HUES6 (cell line): ENCODE measurements around the gene EBP.
"Not testable (repeated sequence)": the region's sequence is repeated elsewhere in the genome, so short reads cannot be mapped to it uniquely, and the experiment has no call there.

Source experiments
- H3K27ac ChIP-seq: 2 replicates; pipeline ENCODE4 v1.7.0; 2013; ENCODE audit warnings: low read depth, mild to moderate bottlenecking, low read length, inconsistent platforms
- H3K27me3 ChIP-seq: 2 replicates; pipeline ENCODE4 v1.6.1; 2013; ENCODE audit warnings: low read length; ENCODE audit not compliant: control insufficient read depth, insufficient read depth
- H3K36me3 ChIP-seq: 2 replicates; pipeline ENCODE4 v1.6.1; 2013; ENCODE audit warnings: low read length; ENCODE audit not compliant: control insufficient read depth, insufficient read depth
- H3K4me1 ChIP-seq: 2 replicates; pipeline ENCODE4 v1.6.1; 2013; ENCODE audit warnings: low read length; ENCODE audit not compliant: control insufficient read depth, insufficient read depth
- H3K4me3 ChIP-seq: 2 replicates; pipeline ENCODE4 v1.5.1; 2013; ENCODE audit warnings: low read depth, low read length
- H3K9ac ChIP-seq: one replicate; pipeline ENCODE4 v1.6.1; 2013; ENCODE audit warnings: mild to moderate bottlenecking, low read length
- H3K9me3 ChIP-seq: 2 replicates; pipeline ENCODE4 v1.6.1; 2013; ENCODE audit warnings: low read depth, low read length; ENCODE audit not compliant: control insufficient read depth, insufficient read depth

The EBP gene

DNA sequence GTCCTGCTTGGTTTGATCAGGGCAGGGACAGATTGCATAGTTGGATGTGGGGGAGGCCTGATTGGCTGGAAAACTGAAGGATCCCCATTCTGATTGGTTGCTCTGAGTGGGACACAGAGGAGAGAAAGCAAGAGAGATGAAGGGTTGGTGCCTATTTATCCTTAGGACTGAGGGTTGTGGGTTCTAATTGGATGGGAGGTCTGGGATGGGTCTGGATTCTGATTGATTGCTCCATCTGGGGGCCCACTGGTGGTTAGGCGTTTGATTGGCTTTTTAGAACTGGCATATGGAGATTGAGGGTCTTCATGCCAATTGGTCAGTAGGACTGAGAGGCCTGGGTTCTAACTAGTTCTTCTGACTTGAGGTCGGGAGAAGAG is 644 bp upstream of the EBP start:
- Histone ChIP-seq H3K9ac (peak overlapping the region; percentile 84), H3K9me3 (peaks cover 7% of the 10 kb centered on the region; the same call in 1 of the 2 replicates), H3K27ac (peak overlapping the region; percentile 20; the same call in 1 of the 2 replicates)

DNA sequence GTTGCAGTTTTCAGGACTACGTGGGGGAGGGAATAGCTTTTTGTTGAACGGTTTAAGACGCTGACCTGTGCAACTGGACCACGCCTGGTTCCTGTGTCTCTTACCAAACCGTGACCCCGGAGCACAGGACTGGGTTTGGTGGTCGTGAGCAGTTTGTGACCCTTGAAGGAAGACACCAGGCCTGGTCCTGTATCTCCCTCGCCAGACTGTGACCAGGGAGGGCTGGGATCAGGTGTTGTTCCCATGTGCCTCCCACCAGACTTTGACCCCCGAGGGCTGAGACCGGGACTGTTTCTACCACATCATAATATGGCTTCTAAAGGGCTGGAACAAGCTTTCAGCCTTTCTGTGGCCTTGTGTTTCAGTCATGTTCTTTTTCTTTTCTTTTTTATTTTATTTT is 683 bp downstream of the EBP start:
- H3K9ac ChIP-seq, result peak overlapping the region; percentile 79
- H3K9me3 ChIP-seq, result peaks cover 6% of the 10 kb centered on the region; the same call in 1 of the 2 replicates
- peaks cover 33% of the 10 kb centered on the region for H3K36me3 ChIP-seq
- no peaks in the 10 kb centered on the region for H3K27me3 ChIP-seq
- H3K27ac ChIP-seq, result no peak overlapping the region
- H3K4me1 ChIP-seq, result no peaks in the 10 kb centered on the region
- peak overlapping the region; percentile 78 for H3K4me3 ChIP-seq

More for the DNA sequence above, 644 bp upstream of the EBP start:
- H3K36me3 ChIP-seq, result peaks cover 21% of the 10 kb centered on the region
- H3K4me3 ChIP-seq, result peak overlapping the region; percentile 78
- H3K4me1 ChIP-seq, result no peaks in the 10 kb centered on the region
- H3K27me3 ChIP-seq, result no peaks in the 10 kb centered on the region

DNA sequence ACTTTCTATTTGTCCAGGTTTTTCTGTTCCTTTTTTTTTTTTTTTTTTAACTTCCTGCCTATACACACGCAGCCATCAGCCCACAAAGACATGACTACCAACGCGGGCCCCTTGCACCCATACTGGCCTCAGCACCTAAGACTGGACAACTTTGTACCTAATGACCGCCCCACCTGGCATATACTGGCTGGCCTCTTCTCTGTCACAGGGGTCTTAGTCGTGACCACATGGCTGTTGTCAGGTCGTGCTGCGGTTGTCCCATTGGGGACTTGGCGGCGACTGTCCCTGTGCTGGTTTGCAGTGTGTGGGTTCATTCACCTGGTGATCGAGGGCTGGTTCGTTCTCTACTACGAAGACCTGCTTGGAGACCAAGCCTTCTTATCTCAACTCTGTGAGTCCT is 2.1 kb downstream of the EBP start:
- Histone ChIP-seq H3K9ac (no peak overlapping the region), H3K9me3 (peaks cover 10% of the 10 kb centered on the region; the same call in 1 of the 2 replicates), H3K36me3 (peaks cover 47% of the 10 kb centered on the region), H3K27me3 (no peaks in the 10 kb centered on the region), H3K27ac (no peak overlapping the region), H3K4me3 (no peak overlapping the region), H3K4me1 (no peaks in the 10 kb centered on the region)

DNA sequence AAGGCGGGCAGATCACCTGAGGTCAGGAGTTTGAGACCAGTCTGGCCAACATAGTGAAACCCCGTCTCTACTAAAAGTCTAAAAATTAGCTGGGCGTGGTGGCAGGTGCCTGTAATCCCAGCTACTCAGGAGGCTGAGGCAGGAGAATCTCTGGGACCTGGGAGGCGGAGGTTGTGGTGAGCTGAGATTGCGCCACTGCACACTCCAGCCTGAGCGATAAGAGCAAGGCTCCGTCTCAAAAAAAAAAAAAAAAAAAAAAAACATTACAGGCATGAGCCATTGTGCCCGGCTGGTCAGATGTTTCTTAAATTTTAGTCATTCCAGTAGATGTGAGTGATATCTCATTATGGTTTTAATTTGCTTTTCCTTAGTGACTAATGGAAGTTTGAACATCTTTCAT is 4.2 kb downstream of the EBP start:
- not testable (repeated sequence) for H3K27ac ChIP-seq, H3K9me3 ChIP-seq, H3K9ac ChIP-seq, H3K4me3 ChIP-seq, H3K27me3 ChIP-seq, H3K4me1 ChIP-seq
- peaks cover 49% of the 10 kb centered on the region for H3K36me3 ChIP-seq

DNA sequence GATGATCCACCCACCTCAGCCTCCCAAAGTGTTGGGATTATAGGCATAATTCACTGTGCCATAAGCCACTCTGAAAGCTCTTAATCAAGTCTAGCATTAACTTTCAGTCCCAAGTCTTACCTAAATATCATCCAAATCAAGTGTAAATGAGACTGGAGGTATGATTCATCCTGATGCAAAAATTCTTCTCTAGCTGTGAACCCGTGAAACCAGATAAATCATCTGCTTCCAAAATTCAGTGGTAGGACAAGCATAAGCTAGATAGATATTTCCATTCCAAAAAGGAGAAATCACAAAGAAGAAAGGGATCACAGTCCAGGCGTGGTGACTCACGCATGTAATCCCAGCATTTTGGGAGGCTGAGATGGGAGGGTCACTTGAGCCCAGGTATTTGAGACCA is 9.1 kb downstream of the EBP start:
- no peak overlapping the region for H3K4me3 ChIP-seq
- no peak overlapping the region for H3K9ac ChIP-seq
- H3K27ac ChIP-seq, result no peak overlapping the region
- H3K27me3 ChIP-seq, result no peaks in the 10 kb centered on the region
- peaks cover 18% of the 10 kb centered on the region; the same call in 1 of the 2 replicates for H3K9me3 ChIP-seq
- no peaks in the 10 kb centered on the region for H3K4me1 ChIP-seq
- H3K36me3 ChIP-seq, result peaks cover 32% of the 10 kb centered on the region

DNA sequence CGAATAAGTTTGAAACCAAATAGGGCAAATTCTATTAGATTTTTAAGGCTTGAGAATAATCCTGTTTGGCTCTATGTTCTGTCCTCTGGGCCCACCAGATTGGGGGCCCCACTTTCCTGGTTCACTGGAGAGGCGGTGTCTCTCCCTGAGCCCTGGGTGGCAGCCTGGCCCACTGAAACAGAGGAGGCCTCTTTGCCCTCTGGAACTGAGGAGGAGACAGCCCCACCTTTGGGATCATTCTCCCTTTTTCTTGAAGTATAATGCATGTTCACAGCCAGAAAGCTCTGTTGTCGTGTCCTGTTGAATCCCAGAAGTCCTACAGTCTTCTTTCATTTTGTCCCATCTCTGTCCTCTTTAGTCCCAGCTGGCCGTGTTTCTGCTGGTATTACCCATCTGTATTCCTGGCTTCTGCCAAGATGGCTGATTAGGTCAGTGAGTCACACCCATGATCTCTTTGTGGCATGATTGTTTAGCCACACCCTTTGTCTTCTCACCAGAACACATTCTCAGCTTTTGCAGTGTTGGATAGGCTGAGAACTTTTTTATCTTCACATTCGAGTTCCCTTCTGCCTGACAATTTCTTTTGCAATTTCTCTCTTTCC is 9.9 kb downstream of the EBP start:
- no peak overlapping the region for H3K27ac ChIP-seq
- H3K4me1 ChIP-seq, result no peaks in the 10 kb centered on the region
- no peak overlapping the region for H3K4me3 ChIP-seq
- H3K9me3 ChIP-seq, result peaks cover 18% of the 10 kb centered on the region; the same call in 1 of the 2 replicates
- no peak overlapping the region for H3K9ac ChIP-seq
- peaks cover 25% of the 10 kb centered on the region for H3K36me3 ChIP-seq
- no peaks in the 10 kb centered on the region for H3K27me3 ChIP-seq

DNA sequence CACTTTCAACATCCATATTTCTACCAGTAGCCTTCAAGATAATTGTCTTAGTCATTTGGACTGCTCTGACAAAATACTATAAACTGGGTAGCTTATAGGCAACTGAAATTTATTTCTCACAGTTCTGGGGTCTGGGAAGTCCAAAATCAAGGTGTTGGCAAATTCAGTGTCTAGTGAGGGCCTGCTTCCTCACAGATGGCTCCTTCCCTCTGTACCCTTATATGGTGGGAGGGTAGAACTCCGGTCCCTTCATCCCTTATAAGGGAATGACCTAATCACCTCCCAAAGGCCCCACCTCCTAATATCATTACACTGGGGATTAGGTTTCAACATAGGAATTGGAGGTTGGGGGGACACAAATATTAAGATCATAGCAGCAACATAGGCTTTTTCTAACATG is 10.6 kb downstream of the EBP start:
- Histone ChIP-seq H3K4me1 (no peaks in the 10 kb centered on the region), H3K36me3 (peaks cover 18% of the 10 kb centered on the region), H3K4me3 (no peak overlapping the region), H3K9me3 (peaks cover 14% of the 10 kb centered on the region; the same call in 1 of the 2 replicates), H3K9ac (no peak overlapping the region), H3K27me3 (no peaks in the 10 kb centered on the region), H3K27ac (no peak overlapping the region)

DNA sequence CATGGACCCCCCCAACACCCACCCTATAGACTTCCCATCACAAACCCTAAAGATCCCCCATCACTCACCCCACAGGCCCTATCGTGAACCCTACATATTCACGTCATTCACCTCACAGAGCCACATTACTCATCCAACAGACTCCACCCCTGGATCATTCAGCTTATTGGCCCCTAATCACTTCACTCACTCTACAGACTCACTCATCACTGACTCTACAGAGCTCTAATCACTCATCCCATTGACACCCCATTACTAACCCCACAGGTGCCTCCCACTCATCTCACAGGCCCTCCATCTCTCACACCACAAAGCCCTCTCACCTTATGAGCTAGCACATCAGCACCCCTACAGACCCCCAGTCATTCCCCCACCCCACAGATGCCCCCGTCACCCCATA is 11.6 kb downstream of the EBP start:
- H3K9me3 ChIP-seq, result peaks cover 10% of the 10 kb centered on the region; the same call in 1 of the 2 replicates
- H3K27ac ChIP-seq, result no peak overlapping the region
- H3K4me3 ChIP-seq, result no peak overlapping the region
- no peak overlapping the region for H3K9ac ChIP-seq
- H3K27me3 ChIP-seq, result no peaks in the 10 kb centered on the region
- H3K36me3 ChIP-seq, result peaks cover 7% of the 10 kb centered on the region
- no peaks in the 10 kb centered on the region for H3K4me1 ChIP-seq

DNA sequence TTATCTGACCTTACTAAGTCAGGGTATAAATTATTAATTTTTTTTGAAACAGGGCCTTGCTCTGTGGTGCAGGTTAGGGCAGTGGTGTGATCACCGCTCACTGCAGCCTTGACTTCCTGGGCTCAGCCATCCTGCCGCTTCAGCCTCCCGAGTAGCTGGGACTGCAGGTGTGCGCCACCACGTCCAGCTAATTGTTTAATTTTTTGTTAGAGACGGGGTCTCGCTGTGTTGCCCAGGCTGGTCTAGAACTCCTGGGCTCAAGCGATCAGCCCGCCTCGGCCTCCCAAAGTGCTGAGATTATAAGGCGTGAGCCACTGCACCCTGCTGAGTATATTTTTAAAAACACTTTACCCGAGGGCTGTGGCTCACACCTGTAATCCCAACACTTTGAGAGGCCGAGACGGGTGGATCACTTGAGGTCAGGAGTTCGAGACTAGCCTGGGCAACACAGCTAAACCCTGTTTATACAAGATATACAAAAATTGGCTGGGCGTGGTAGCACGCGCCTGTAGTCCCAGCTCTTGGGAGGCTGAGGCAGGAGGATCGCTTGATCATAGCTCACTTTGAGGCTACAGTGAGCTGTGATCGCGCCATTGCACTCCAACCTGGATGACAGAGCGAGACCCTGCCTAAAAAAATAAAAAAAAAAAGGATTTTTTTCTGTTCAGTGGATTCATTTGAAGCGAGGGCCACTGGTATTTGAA is 17.2 kb downstream of the EBP start:
- H3K4me3 ChIP-seq, result no peak overlapping the region
- H3K9me3 ChIP-seq, result peaks cover 8% of the 10 kb centered on the region; the same call in 1 of the 2 replicates
- H3K9ac ChIP-seq, result no peak overlapping the region
- H3K4me1 ChIP-seq, result no peaks in the 10 kb centered on the region
- H3K36me3 ChIP-seq, result peaks cover 13% of the 10 kb centered on the region
- no peaks in the 10 kb centered on the region for H3K27me3 ChIP-seq
- H3K27ac ChIP-seq, result no peak overlapping the region

DNA sequence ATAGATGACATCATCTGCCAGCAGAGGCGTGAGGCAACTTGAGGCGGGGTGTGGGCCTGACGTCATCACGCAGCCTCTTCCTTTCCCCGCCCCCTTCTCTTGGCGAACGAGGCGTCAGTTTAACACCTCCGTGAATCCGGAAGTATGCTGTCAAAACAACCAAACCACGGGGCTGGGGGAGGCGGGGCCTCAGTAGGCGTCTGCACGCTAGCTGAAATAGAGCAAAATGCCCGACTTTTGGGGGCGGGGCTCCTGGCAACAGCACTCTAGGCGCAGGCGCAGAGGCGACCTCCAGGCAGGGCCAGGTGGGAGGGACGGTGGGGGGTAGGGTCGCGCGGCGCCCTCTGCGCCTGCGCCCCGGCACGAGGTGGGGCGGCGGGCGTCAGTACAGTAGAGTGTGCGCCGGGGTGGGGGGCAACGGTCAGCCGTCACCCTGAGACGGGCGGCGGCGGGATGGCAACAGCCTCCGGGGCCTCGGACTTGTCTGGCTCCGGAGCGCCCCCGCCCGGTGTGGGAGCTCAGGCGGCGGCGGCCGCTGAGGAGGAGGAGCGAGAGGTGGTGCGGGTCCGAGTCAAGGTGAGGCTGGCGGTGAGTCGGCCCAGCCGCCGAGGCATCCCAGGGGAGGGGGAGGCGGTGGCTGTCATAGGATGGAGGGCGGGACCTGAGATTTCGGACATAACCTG is 17.9 kb downstream of the EBP start, which contains the start of gene TBC1D25:
TSS of gene TBC1D25 (plus strand) at position 370 of the 683 bp plus-strand sequence. CDS start at position 454, 84 bp downstream.
- Histone ChIP-seq H3K36me3 (peaks cover 13% of the 10 kb centered on the region), H3K27me3 (no peaks in the 10 kb centered on the region), H3K27ac (no peak within 1 kb of the TSS), H3K4me1 (no peaks in the 10 kb centered on the region), H3K9ac (peak within 1 kb of the TSS; percentile 51), H3K4me3 (peak within 1 kb of the TSS; percentile 91), H3K9me3 (peaks cover 8% of the 10 kb centered on the region; the same call in 1 of the 2 replicates)

DNA sequence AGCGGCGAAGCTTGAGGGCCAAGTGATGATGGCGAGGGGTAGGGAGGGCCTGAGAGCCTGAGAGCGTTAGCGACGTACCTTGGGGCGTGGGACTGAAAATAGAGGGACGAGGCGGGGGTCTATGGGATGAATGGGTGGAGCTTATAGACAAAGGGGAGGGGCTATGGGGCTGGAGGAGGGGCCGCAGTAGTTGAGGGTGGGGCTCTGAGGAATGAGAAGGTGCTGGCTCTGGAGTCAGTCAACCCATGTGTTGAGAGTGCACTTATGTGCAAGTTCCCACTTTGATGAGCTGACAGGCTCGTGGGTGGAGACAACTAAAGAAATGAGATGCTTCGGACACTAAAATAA is 18.4 kb downstream of the EBP start:
- H3K9ac ChIP-seq, result peak overlapping the region; percentile 51
- H3K9me3 ChIP-seq, result peaks cover 12% of the 10 kb centered on the region; the same call in 1 of the 2 replicates
- no peak overlapping the region for H3K27ac ChIP-seq

More for the DNA sequence above, 18.4 kb downstream of the EBP start:
- peaks cover 16% of the 10 kb centered on the region for H3K36me3 ChIP-seq
- H3K27me3 ChIP-seq, result no peaks in the 10 kb centered on the region
- H3K4me1 ChIP-seq, result no peaks in the 10 kb centered on the region
- peak overlapping the region; percentile 91 for H3K4me3 ChIP-seq
